ELF-1 (cell line): Measurements from ENCODE around the gene NFKB1.
A peak's percentile ranks its signal among the peaks of the same experiment; 100 is the strongest.

Experiments
- DNase-seq: peaks from one replicate; pipeline ENCODE4 v3.0.0-alpha.2; 2016; ENCODE audit warnings: low read depth, low spot score

NFKB1 gene

GRCh38 chr4:102529977-102530376 lies 28.8 kb downstream of the NFKB1 start:
- DNase-seq, result no peak

GRCh38 chr4:102530986-102531385 lies 29.8 kb downstream of the NFKB1 start:
- DNase-seq, result no peak

GRCh38 chr4:102531462-102531861 lies 30.3 kb downstream of the NFKB1 start:
- DNase-seq, result no peak

GRCh38 chr4:102533348-102533747 lies 32.2 kb downstream of the NFKB1 start:
- DNase-seq, result no peak

GRCh38 chr4:102533904-102534303 lies 32.7 kb downstream of the NFKB1 start:
- DNase-seq, result no peak

GRCh38 chr4:102534845-102535244 lies 33.7 kb downstream of the NFKB1 start:
- DNase-seq, result no peak

- DNase-seq, result no peak
Measured at GRCh38 chr4:102535398-102536082, 34.4 kb downstream of the NFKB1 start.

GRCh38 chr4:102536768-102537167 lies 35.6 kb downstream of the NFKB1 start:
- DNase-seq, result no peak

GRCh38 chr4:102537269-102537668 lies 36.1 kb downstream of the NFKB1 start:
- no peak for DNase-seq

- peak; percentile 34 for DNase-seq
Measured at GRCh38 chr4:102541697-102542096, 40.5 kb downstream of the NFKB1 start.

GRCh38 chr4:102543030-102543928 lies 42.1 kb downstream of the NFKB1 start:
- no peak for DNase-seq

GRCh38 chr4:102546635-102547034 lies 45.5 kb downstream of the NFKB1 start:
- no peak for DNase-seq

- no peak for DNase-seq
Measured at GRCh38 chr4:102547973-102548372, 46.8 kb downstream of the NFKB1 start.

GRCh38 chr4:102551958-102552565 lies 50.9 kb downstream of the NFKB1 start:
- peak; percentile 76 for DNase-seq

- no peak for DNase-seq
Measured at GRCh38 chr4:102552781-102553180, 51.6 kb downstream of the NFKB1 start.

GRCh38 chr4:102553982-102554381 lies 52.8 kb downstream of the NFKB1 start:
- no peak for DNase-seq

GRCh38 chr4:102554482-102554881 lies 53.3 kb downstream of the NFKB1 start:
- DNase-seq, result no peak

- DNase-seq, result no peak
Measured at GRCh38 chr4:102554992-102555391, 53.8 kb downstream of the NFKB1 start.

GRCh38 chr4:102557636-102558035 lies 56.5 kb downstream of the NFKB1 start:
- no peak for DNase-seq

- no peak for DNase-seq
Measured at GRCh38 chr4:102560115-102560514, 59.0 kb downstream of the NFKB1 start.

GRCh38 chr4:102560571-102561341 lies 59.6 kb downstream of the NFKB1 start:
- no peak for DNase-seq

- DNase-seq, result no peak
Measured at GRCh38 chr4:102563000-102563399, 61.8 kb downstream of the NFKB1 start.
